ENCODE results near the gene SRBD1.

SRBD1 gene

DNA sequence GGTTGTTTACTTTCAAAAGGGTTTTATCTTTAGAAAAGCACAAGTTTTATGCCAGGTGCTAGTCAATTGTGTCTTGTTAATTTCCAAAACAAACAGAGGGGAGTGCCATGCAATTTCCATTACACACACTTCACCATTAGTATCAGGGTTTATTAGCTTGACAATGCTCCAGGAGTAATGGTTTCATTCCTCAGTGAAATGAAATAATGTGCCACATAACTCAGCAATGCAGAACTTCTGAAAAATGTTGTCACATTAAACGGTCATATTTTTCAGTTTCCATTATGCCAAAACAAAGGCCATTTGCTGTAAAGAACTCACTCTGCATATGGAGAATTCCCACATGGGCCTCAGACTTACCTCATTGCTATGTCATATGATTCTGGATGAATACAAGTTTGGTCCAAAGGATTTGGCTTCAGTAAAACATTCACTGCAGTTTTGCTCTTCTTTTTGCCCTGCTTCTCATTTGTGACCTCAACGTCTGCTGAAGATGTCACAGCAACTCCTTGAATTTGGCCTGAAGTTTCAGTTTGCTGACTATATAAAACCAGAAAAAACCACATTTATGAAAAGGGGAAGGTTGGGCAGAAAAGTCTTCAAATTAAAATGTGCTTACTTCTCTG lies 198.2 kb downstream of the SRBD1 start:
- DNase-seq: no peak

DNA sequence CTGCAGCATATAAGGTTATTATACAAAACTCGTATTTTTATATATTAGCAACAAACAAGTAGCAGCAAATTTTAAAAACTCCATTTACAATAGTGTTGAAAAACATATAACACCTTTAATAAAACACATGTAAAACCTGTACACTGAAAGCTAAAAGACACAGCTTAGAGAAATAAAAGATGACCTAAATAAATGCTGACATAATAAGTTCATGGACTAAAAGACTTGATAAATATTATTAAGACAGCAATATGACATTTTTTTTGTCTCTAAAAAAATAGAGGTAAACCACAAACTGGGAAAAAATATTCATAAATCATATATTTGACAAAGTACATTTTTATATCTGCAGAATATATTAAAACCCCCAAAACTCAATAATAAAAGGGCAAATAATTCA lies 201.4 kb downstream of the SRBD1 start:
- no peak for DNase-seq

GRCh38 chr2:45406621-45407020 lies 204.4 kb downstream of the SRBD1 start:
- DNase-seq: no peak

DNA sequence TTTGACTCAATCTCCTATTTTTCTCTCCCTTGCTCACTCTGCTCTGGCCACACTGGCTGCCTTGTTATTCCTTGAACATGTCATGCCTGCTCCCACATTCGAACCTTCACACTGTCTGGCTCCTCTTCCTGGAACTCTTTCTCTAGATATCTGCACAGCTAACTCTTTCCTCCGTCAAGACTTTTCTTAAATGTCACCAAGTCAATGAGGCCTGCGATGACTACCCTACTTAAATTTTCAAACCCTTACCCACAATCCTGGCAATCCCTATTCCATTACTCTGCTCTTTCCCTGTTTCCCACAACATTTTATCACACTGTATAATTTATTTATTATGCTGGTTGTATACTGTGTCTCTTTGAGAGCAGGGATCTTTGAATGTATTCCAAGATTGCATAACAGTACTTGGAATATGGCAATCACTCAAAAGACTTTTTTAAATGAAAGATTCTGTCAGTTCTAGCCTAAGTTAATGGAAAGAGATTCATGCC lies 206.2 kb downstream of the SRBD1 start:
- no peak for DNase-seq

GRCh38 chr2:45403036-45403435 lies 208.0 kb downstream of the SRBD1 start:
- no peak for DNase-seq

DNA sequence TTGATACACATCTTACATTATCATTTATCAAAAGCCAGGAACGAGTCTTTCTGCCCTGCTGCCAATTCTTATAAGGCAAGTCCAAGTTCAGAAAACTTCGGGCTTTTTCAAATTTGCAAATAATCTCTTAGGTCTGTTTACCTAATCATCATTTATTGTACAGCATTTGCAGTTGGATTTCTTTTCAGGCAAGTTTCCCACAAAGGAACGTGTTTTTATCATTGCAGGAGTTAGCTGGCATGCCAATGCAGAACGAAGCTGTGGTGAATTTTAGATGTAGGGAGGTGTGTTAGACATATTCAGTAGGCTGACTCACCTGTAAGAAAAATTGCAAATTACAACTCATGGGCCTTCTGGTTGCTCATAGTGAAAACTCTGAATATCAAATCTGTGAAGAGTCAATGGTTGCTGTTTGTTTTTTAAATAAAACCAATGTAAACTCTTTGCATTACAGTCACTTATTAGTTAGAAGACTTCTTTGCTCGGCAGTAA lies 209.6 kb downstream of the SRBD1 start:
- DNase-seq: no peak

- DNase-seq: no peak
These were observed 211.9 kb downstream of the SRBD1 start for GRCh38 chr2:45399040-45399784.

DNA sequence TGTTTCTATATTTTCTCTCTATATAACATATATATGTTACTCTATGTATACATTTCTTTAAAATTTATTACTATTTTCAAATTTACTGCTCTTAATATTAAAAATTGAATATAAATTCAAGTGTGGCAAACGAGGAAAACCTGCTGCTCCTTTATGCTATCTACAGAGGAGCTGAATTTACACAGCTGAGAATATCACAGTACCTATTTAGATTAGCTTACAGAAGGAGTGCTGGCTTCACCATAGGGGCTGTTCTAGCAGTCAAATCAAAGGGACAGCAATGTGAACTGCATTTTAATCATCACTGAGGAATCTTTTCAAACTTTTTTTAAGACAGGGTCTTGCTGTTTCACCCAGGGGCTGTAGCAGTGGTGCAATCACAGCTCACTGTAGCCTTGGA lies 213.8 kb downstream of the SRBD1 start:
- no peak for DNase-seq

- no peak for DNase-seq
These were observed 214.4 kb downstream of the SRBD1 start for GRCh38 chr2:45396671-45397070.

GRCh38 chr2:45394842-45395241 lies 216.2 kb downstream of the SRBD1 start:
- DNase-seq: no peak

- no peak for DNase-seq
These were observed 216.9 kb downstream of the SRBD1 start for GRCh38 chr2:45394216-45394615.

DNA sequence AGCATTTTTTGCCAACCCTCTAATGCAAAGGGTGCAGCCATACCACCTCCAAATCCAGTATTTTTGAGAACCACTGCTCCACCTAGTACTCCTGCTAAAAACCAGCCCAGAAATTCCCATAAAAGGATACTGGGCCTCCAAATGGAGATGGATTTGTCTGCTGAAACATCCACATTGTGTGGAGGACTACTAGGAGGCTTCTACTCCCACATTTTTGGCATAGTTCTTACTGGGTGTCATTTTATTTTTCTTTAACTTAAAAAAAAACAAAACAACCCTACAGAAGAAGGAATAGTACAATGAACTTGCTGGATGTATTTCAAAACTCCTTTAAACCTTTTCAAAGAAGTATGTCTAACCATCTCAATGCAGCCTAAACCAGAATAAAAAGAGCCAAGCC lies 219.2 kb downstream of the SRBD1 start:
- no peak for DNase-seq

- DNase-seq: no peak
These were observed 220.2 kb downstream of the SRBD1 start for GRCh38 chr2:45390861-45391260.

DNA sequence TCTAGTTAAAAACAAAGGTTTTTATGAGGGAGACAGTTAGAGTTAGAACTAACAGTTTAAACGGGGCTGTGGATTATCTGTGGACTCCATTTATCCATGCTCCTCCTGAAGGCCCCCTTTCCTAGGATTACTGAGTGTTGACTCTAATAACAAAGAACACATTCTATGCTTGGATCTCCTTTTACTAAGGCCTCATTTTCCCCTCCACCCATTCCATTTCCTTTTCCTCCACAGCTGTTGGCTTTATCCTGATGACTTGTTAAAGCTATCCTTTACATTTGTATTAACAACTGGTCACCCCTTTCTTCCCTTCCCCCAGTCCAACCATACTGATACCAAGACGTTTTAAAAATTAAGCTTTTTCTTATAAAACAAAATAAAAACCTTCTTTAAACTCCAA lies 220.6 kb downstream of the SRBD1 start:
- no peak for DNase-seq

- DNase-seq: no peak
These were observed 222.4 kb downstream of the SRBD1 start for GRCh38 chr2:45388541-45389100.

- no peak for DNase-seq
These were observed 228.3 kb downstream of the SRBD1 start for GRCh38 chr2:45382744-45383143.

- DNase-seq: no peak
These were observed 230.8 kb downstream of the SRBD1 start for GRCh38 chr2:45380131-45380836.

DNA sequence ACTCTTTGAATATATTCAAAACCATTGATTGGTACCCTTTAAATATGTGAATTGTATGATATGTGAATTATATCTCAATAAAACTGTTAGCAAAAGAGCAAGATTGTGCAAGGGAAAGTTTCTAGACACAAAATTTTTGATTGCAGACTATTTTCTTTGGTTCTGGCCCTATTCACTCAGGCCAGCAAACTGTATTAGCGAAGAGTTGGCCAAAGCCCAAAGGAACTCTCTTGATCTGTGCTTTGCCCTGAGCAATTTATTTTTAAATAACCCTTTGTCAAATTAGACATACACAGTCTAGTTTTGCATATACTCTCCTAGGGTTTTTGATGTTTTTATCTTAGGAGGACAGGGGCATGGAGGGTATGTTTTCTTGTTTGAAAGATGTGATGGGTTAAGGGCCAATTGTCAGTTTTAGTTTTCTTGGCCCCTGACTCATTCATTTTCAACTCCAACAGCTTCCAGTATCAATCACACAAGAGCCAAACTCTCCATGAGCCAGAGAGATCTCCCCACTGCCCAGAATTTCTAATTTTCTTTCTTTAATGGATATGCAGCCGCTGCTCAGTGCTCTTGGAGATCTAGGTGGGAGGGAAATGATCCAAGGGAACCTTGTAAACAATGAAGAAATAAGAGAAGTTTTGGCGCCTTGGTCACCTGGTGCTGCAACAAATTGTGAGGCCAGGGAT lies 231.5 kb downstream of the SRBD1 start:
- no peak for DNase-seq

DNA sequence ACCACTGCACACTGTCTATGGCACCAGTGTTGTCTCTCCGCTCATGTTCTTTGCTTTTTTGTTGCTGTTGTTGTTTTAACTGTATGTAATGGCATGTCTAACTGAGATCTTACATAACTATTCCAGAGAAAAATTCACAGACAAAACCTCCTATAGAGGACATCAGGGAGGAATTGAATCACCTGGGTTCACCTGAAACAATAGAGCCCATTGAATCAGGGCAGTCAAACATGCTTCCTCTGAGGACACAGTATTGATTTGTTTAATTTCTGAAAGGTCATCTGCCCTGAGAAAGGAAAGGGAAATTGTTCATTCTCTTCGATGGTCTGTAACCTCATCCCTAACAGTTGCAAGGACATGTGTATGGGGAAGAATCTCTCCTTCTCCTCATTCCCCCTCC lies 237.5 kb downstream of the SRBD1 start:
- DNase-seq: no peak

DNA sequence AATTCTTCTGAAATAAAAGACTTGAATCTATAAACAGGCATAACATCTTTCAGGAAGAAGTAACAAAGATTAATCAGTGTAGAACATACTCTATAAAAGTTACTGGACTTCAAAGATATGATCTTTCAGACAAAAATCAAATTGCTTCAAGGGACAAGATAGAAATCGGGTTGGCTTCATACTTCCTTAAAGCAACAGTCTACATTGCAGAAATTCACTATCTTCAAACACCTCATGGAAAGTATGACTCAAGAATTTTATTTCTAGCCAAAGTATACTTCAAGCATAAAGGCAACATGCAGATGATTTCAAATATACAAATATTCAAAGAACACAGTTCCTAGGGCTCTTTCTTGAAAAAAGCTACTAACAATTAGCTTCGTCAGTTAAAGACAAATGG lies 240.7 kb downstream of the SRBD1 start:
- no peak for DNase-seq

GRCh38 chr2:45368792-45369191 lies 242.3 kb downstream of the SRBD1 start:
- no peak for DNase-seq

DNA sequence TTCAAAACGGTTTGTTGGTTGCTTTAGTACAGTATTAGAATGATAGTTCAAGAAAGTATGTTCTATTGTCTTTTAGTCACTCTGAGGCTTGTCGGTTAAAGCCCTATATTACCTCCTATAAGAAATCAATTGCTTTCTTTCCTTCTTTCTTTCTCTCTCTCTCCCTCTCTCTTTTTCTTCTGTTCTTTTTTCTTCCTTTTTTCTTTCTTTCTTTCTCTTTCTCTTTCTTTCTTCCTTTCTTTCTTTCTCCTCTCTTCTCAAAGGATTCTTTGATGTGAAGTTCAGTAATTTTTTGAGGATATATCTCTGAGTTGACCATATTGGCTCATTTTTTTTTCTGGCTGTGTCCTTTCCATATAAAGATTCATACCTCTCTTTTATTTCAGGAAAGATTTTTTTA lies 249.4 kb downstream of the SRBD1 start:
- no peak for DNase-seq

- no peak for DNase-seq
These were observed 256.3 kb downstream of the SRBD1 start for GRCh38 chr2:45354776-45355175.
